Measurements from ENCODE around the gene SMAD2.

SMAD2 gene

DNA sequence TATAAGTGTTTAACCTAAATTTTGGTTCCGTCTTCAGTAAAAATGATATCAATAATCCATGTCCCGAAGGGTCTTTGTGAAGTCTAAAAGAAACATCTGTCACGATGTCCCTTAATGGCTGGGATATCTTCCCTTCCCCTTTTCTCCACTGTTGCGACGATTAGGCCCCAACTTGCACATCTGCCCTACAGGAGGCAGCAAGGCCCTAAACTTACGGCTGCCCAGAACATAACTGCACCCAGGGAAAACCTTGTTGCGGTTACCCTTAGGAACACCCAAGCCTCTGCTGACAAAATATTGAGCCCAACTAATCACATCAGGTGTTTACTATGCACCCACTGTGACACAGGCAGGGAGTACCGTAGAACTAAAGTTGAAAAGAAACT lies 1.3 kb upstream of the SMAD2 start:
- peak in 1 of 2 experiments; percentile 29 for DNase-seq

DNA sequence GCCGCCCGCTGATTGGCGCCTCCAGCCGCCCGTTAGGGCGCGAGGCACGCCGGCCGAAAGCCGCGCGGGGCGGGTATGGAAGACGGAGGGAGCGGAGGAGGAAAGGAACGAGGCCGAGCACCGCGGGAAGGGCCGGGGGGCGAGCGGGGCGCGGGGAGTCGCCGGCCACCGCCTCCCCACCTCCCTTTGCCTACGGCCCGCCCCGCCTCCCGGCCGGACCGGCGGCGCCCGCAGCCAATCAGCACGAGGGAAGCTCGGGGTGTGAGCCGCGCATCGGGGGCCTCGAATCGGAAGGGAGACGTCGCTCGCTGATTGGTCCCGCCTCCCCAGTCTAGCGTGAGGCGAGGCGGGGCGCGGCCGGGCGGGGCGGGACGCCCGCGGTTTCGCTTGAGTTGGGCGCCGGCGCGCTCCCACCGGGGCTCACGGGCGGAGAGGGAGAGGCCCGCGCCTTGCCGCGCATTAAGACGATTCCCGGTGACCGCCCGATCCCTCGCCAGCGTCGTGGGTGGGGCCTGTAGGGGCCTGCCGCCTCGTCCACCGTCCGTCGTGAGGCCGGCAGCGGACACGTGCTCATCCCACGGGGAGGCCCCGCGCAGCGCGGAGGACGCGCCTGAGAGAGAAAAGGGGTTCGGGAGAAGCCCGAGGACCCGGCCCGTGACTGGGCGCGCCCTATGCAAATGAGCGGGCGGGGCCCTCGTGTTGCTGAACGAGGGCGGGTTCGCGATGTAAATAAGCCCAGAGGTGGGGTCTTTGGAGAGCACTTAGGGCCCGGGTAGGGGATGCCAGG lies 665 bp upstream of the SMAD2 start:
- peak; percentile 94 to 95 for DNase-seq

GRCh38 chr18:47929681-47930198 lies 719 bp downstream of the SMAD2 start:
- DNase-seq: no peak

DNA sequence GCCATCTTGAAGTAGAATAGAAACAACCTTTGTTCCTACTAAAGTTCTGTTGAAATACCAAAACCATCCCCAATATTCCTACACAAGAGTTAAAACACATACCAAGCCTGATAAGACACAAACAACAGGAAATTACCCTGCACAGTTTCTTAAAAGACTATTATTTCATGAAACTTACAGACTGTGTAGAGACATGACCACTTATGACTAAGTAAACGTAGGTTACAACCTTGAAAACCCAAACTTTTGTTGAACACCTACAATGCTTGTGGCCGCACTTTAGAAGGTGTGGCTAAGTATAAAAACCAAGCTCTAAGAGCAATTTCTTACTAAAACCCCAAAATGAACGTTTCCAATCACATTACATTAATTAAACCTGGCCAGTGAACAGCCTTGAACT lies 2.0 kb downstream of the SMAD2 start:
- DNase-seq: no peak

GRCh38 chr18:47926101-47926850 lies 4.2 kb downstream of the SMAD2 start:
- no peak for DNase-seq

- DNase-seq: no peak
Observed at GRCh38 chr18:47919916-47920315, 10.5 kb downstream of the SMAD2 start.

DNA sequence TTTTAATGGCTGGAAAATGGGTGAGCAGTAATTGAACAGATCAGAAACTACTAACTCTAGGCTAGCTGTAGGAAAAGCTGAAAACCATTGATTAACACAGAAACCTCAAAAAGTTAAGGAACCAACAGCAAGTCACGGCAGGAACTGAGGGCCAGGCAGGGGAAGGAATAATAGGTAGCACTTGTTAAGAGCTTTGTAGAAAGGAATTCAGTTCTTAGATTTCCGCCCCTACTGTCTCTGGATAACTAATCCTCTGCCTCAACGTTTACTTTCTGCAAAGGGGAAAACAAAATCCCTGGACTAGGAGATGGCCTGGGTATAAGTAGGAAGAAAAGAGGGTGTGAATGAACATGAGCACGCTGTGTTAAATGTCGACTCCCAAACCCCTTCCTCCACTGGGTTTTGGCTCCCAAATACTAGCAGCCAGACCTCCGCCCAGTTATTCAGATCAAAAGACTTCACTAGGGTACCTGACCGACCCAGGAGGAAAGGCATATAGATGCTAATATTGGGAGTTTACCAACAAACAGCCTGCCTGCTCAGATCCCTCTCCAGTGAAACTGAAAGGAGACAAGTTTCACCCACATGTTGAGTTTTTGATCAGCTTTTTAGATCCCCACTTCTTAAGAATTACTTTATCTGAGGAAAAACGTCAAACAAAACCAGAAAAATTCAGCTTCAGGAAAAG lies 12.4 kb downstream of the SMAD2 start:
- DNase-seq: peak in 1 of 2 experiments; percentile 37

DNA sequence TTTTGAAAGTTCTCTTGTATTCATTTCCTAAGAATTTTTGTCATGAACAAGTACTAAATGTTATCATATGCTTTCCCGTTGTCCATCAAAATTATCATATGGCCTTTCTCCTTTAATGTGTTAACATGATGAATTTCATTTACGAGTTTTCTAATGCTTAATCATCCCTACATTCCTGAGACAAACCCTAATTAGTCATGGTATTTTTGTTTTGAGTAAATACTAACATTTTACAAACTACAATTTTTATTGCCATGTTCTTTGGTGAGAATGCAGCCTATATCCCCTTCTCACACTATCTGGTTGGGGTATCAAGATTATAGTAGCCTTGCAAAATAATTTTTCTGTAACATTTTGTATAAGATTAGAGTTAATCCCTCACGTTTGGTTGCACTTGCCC lies 14.5 kb downstream of the SMAD2 start:
- no peak for DNase-seq

DNA sequence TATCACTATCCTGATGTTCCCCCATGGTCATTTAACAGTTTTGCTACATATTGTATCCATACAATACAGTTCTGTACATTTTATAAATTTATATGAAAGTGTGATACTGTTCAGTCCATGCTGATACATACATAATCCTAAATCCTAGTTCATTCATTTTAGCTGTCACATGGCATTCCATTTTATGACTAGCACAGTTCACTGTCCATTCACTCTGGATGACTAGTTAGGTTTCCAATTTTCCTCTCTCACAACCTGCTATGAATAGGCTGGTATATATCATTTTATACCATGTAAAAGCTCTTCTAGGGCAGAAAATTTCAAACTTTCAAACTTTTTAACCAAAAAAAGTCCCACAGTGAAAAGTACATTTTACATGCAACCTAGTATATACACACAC lies 15.2 kb downstream of the SMAD2 start:
- DNase-seq: no peak

DNA sequence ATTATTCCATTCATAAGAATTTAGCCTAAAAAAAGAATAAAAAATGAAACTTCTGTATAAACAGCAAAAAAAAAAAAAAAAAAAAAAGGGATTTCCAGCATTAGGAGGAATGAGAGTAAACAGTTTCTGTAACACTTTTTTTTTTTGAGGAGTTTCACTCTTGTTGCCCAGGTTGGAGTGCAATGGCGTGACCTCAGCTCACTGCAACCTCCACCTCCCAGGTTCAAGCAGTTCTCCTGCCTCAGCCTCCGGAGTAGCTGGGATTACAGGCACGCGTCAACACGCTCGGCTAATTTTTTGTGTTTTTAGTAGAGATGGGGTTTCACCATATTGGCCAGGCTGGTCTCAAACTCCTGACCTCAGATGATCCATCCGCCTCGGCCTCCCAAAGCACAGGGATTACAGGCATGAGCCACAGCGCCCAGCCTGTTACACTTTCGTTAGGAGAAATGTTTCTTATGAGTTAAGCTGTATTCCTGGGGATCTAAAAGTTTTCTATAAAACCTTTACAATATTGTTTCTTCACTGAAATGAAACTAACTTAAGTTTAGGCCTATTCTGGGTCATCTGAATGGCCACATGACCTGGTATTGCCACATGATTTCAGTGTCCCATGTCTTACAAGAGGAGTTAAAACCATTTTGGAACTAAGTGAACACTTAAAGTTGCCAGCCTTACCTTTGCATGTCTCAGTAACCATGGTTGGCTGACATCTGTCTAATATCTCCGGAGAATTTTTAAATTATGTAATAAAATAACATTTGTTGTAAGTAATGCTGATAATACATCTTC lies 17.5 kb downstream of the SMAD2 start:
- DNase-seq: peak in 1 of 2 experiments; percentile 43

DNA sequence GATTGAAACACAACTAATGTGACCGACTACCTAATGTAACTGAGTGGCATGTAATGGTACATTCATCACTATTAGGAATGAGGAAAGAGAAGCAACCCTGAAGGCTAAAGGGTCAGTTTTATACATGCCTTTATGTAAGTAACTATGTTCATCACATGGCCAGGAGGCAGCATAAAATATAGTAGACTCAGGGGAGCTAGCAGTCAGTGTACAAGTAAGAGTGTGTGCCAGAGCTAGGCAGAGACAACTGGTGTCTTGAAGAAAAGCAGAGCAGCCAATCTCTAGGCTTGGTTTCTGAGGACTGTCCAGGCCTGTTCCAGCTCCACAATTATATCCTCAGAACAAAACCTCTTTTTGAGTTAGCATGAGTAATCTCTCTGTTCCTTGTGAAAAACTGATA lies 18.1 kb downstream of the SMAD2 start:
- peak in 1 of 2 experiments; percentile 50 for DNase-seq

DNA sequence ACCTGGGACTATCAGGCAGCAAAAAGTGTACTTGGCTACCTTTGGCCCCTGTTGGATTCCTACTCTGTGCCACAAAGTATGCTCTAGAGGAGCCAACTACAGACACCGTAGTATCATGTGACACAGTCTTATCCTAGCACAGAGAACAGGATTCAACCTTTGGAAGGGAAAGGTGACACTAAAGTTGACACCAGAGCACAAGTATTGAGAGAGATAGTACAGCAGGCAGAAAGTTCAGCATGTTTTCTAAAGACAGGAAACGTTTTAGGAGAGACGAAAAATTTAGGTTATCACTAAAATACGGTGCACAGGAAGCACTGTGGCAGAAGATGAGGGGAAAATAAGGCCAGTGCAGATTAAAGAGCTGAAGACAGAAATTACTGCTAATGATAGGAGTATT lies 18.6 kb downstream of the SMAD2 start:
- no peak for DNase-seq

DNA sequence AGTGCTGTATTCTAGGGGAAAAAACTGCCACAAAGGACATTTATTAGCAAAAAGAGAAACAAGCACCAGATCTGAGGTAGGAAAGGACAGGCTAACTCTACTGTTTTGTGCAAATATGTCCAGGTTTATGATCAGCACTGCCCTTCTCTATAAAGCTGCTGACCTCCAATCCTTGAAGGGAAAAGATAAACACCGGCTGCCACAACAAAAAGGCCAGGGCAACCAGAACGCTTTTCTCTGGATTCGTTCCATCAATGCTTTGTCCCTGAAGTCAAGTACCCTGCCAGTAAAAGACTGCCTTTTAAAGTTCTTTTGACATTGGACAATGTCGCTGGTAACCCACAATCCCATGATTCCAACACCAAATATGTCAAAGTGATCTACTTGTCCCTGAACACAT lies 21.0 kb downstream of the SMAD2 start:
- no peak for DNase-seq

DNA sequence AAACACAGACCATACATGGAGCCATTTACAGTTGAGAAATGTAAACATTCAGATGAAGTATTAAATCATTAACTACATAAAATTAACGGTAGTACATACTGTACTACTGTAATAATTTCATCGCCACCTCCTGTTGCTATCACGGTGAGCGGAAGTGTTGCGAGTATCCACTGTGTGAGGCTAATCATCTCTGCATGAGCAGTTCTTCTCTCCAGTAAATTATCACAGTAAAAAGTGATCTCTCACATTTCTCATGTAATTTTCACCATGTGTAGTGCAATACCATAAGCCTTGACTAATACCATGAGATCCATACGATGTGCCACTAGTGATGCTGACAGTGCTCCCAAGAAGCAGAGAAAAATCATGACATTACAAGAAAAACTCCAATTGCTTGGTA lies 21.9 kb downstream of the SMAD2 start:
- no peak for DNase-seq

DNA sequence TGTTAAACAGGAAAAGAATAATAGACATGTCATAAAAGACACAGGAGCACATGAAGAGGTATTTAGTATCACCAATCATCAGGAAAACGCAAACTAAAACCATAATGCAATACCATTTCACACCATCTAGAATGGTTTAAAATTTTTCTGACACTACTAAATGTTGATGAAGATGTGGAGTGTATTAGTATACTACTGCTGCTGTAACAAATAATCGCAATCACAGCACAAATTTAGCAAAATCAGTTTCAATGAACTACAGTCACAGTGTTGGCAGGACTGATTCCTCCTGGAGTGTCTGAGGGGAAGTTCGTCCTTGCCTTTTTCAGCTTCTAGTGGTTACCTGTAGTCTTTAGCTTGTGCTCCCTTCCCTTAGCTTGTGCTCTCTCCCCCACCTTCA lies 24.1 kb downstream of the SMAD2 start:
- no peak for DNase-seq

DNA sequence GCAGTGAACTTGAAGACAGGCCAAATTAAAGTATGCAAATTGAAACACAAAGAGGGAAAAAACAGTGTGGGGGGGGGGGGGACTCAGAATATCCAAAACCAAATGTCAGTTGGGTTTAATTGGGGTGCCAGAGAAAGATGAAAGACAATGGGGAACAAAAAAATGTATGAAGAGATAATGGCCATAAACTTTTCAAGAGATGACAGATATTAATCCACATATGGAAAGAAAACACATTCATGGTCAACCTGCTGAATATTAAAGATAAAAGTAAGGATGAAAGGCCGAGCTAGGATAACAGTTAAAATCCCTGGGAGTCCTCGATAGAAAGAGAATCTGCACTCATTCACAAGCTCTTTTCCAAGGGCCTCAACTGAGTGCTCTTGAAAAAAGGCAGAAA lies 26.6 kb downstream of the SMAD2 start:
- DNase-seq: no peak

GRCh38 chr18:47901624-47902362 lies 28.7 kb downstream of the SMAD2 start:
- DNase-seq: no peak

DNA sequence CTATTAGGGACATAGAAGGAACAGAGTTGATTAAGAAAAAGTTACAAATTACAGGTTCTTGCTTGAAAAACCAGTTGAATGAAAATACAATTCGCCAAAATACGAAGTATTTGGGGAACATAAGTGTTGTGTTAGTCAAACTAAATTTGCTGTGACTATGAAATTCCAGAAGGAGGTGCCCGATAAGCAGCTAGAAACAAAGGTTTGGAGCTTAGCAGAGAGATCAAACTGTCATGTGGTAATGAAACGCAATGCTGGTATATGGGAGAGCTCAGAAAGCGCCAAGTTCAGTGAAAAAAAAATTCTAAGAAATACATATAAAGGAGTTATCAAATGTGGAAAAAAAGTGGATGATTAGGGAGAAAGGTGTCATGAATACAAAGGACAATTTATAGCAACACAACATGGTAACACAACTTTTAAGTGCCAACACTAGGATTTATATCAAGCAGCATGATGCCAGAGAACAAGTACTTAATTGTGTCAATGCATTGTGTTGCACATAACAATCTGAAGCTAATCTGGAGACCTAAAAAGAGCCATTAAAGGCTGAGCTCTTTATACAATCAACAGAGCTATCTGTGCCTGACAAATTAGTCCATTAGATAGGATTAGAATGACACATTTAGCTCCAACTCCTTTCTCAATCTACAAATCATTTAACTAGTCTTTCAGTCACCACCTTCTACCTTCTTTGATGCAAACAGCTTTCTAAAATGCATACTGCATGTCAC lies 31.2 kb downstream of the SMAD2 start:
- DNase-seq: no peak

DNA sequence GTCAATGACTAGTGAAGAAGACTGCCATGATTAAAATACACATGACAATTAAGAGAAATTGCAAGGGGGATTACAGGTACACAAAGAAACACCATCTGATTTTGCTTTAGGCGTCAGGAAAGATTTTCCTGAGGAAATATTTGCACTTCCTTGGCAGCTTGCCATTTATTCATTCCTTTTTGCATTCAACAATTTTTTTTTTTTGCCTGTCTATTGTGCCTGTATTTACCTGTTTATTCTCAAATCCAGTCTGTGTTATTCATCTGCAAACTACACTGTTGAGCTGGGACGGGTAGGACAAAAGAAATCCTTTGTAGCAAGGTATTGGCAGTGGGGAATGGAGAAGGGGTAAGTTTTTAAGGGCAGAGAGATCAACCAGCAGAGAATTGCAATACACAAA lies 31.8 kb downstream of the SMAD2 start:
- no peak for DNase-seq

- no peak for DNase-seq
Observed at GRCh38 chr18:47898055-47898454, 32.4 kb downstream of the SMAD2 start.

DNA sequence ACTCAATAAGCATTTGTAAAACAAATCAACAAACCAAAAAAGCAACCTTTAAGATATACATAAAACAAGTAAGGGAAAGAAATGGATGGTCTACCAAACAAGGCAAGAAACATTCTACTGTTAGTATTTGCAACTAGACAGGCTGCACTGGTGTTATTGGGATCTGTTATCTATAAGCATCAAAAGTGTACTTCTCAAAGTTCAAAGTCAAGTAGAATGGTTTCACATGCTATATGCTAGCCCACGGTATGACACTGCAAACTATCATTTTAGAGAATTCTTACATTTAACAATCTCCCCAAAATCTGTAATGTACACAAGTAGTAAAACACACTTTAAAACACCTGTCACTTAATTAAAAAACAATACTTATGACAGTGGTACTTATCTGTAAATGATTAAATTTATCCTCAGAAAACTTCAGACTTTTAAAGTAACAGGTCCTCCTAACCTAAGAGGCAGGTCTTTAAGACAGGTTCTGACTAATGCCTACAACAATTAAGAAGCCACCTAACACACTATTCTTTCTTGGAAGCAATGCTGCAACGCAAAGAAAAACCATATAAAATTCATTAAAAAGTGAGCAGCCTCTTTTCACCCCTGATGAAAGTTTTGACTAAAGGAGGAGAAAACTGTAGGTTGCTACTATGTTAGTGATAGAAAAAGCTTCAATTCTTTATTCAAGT lies 34.8 kb downstream of the SMAD2 start:
- no peak for DNase-seq
